SK-N-MC (cell line): Measurements from ENCODE around the gene HSP90B1.

Source experiments
- EZH2 ChIP-seq: fragments of 200-600 bp; sonication (generic); IDR thresholded peaks from one replicate; pipeline ENCODE4 v1.6.1; 2017; ENCODE audit warnings: antibody characterized with exemption
- POLR2AphosphoS5 ChIP-seq: IDR thresholded peaks from 2 replicates; pipeline ENCODE4 v1.6.1; 2012; ENCODE audit warnings: mild to moderate bottlenecking, low read depth, low read length, borderline replicate concordance

DNA sequence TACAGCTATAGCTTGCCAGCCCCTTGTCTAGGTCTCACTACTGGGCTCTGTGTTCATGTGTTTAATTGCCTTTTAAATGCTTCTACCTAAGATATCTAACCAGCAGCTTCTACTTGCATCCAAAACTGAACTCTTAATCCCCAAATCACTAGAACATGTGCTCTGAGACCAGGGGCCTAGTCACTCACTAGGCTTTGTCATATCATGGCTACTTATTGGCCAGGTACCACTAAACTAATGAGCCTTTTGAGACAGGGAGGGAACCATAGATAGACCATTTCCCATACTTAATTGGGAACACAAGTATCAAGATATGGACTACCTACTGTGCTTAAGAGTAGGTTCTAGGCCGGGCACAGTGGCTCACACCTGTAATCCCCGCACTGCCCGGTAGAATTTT is 6.5 kb downstream of the HSP90B1 start:
- TF ChIP-seq POLR2AphosphoS5 (no peak), EZH2 (no peak)
